Memory B cell (primary cell): ENCODE measurements around the gene JUN.

Experiments
- ATAC-seq: fragments of 150-1000 bp; cut with Tn5 transposase; 2 replicates; pipeline ENCODE4 v1.10.0; 2021; ENCODE audit warnings: low read depth, mild to moderate bottlenecking, moderate library complexity
- DNase-seq, 2 donors: peaks; one replicate each; pipeline ENCODE4 v3.0.0; 2022; ENCODE audit warnings: low spot score in 2 of 2
- H3K27ac Mint-ChIP-seq: one replicate; pipeline ENCODE4 v1.8.0; 2022; ENCODE audit warnings: mild to moderate bottlenecking, moderate library complexity, mixed read lengths
- H3K27me3 Mint-ChIP-seq: one replicate; pipeline ENCODE4 v1.8.0; 2022; ENCODE audit warnings: mixed read lengths
- H3K36me3 Mint-ChIP-seq: one replicate; pipeline ENCODE4 v1.8.0; 2022; ENCODE audit warnings: mild to moderate bottlenecking, mixed read lengths
- H3K4me1 Mint-ChIP-seq: one replicate; pipeline ENCODE4 v1.8.0; 2022; ENCODE audit warnings: mixed read lengths
- H3K4me3 Mint-ChIP-seq: one replicate; pipeline ENCODE4 v1.8.0; 2022; ENCODE audit warnings: mild to moderate bottlenecking, moderate library complexity, mixed read lengths
- H3K9me3 Mint-ChIP-seq: one replicate; pipeline ENCODE4 v1.8.0; 2022; ENCODE audit warnings: mixed read lengths

JUN gene

DNA sequence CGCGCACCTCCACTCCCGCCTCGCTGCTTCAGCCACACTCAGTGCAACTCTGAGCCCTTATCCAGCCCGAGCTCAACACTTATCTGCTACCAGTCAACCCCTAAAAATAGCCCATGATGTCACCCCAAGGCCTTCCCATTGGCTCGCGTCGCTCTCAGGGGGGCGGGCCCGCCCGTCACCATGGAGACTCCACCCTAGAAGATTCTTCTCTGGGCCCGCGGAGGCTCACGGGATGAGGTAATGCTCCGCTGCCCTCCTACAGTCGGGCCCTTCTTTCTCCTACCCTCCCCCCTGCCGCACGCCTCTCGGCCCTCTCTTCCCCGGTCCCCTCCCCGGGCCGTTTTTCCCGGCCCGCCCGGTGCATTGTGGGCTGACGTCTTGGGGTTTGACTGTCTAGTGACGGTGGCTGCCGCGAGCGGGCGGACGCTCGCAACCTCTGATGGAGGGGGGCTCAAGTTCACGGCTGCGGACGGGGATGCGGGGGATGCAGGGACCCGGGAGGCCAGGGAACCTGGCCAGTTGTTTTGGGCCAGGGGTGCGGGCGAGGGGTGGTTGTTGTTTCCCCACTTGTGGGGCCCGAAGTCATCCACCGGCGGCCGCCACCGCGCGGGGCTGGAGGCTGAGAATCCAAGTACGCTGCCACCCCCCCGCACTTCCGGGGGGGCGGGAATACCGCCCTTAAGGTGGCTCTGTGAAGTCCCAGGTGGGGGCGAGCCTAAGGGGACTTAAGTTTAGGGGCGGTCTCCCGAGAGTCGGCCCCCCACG, at the start of gene JUN:
Gene JUN (minus strand): TSS at position 55 of the 765 bp plus-strand sequence. CDS start 977 bp downstream, outside the sequence.
- Mint-ChIP-seq H3K4me3 (peak within 1 kb of the TSS; percentile 78), H3K27me3 (no peaks in the 10 kb centered on the region), H3K9me3 (peaks cover 6% of the 10 kb centered on the region), H3K36me3 (peaks cover 16% of the 10 kb centered on the region), H3K27ac (peak within 1 kb of the TSS; percentile 95), H3K4me1 (peaks cover 8% of the 10 kb centered on the region)
- peak; percentile 98 to 99 for DNase-seq
- ATAC-seq = peak; percentile 67

DNA sequence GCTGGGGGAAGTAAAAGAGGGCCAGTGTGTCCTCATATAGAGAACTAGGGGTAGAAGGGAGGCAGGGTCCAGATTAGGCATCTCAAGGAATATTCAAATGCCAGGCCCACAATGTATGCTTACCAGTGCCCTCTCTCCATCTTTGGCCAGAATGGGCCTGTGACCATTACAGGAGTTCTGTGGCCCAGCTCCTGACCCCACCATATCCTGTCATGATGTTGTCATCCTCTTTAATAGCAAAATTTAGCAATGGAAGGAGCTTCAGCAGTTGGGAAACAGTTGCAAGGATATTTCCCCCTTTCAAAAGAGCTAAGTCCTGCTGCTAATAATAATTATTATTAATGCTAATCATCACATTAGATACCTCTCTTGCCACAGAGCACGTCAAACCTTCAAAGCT, 49.3 kb upstream of the JUN start:
- Mint-ChIP-seq H3K36me3 (peaks cover 3% of the 10 kb centered on the region), H3K27ac (no peak overlapping the region), H3K4me3 (no peak overlapping the region), H3K4me1 (no peaks in the 10 kb centered on the region), H3K9me3 (peaks cover 2% of the 10 kb centered on the region), H3K27me3 (no peaks in the 10 kb centered on the region)
- DNase-seq = no peak
- no peak for ATAC-seq

DNA sequence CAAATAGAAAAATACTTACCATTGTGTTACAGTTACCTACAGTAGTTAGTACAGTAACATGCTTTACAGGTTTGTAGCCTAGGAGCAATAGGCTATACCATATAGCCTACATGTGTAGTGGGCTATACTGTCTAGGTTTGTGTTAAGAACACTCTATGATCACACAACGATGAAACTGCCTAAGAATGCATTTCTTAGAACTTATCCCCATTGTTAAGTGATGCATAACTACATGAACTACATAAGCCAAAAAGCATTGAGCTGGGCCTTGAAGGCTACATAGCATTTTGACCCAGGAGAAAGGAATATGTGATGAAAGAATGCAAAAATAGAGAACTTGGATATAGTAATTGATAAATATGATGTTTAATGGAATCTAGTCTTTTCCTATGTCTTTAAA, 46.4 kb upstream of the JUN start:
- ATAC-seq (no peak), DNase-seq (no peak)
- Mint-ChIP-seq H3K4me3 (no peak overlapping the region), H3K36me3 (peaks cover 12% of the 10 kb centered on the region), H3K4me1 (no peaks in the 10 kb centered on the region), H3K27me3 (no peaks in the 10 kb centered on the region), H3K27ac (no peak overlapping the region), H3K9me3 (peaks cover 8% of the 10 kb centered on the region)

DNA sequence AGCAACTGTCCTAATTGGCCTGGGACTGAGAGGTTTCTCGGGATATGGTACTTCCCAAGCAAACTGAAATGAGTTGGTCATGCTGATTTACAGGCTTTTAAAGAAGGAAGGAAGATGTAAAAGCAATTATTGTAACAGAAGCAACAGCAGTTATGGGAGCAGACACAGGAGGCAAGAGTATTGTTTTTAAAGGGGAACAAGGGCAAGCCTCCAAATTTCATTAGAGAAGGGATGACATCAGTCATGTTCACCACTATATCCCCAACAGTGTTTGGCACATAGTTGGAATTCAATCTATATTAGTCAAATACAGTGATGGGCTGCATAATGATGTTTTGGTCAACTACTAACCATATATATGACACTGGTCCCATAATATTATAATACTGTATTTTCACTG, 46.0 kb upstream of the JUN start:
- H3K4me3 Mint-ChIP-seq = no peak overlapping the region
- no peaks in the 10 kb centered on the region for H3K27me3 Mint-ChIP-seq
- no peaks in the 10 kb centered on the region for H3K4me1 Mint-ChIP-seq
- peaks cover 8% of the 10 kb centered on the region for H3K9me3 Mint-ChIP-seq
- peaks cover 12% of the 10 kb centered on the region for H3K36me3 Mint-ChIP-seq
- no peak for DNase-seq
- H3K27ac Mint-ChIP-seq = no peak overlapping the region
- ATAC-seq = no peak

DNA sequence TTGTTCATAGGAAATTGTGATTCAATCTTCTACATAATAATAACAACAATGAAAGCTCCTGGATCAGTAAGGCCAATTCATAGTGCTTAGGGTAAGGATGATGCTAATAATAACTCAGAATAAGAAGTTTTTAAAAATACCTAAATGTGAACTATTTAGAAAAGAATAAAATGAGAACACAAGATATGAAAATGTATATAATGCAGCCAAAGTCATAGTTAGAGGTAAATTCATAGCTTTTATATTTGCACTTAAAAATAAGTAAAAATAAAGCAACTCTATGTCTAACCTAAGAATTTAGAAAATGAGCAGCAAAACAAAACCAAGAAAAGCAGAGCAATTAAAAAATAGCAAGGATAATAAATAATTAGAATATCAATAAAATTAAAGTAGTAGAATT, 43.5 kb upstream of the JUN start:
- Mint-ChIP-seq H3K9me3 (peaks cover 8% of the 10 kb centered on the region), H3K27ac (no peak overlapping the region), H3K27me3 (peaks cover 1% of the 10 kb centered on the region), H3K4me1 (no peaks in the 10 kb centered on the region), H3K4me3 (no peak overlapping the region), H3K36me3 (peaks cover 12% of the 10 kb centered on the region)
- ATAC-seq = no peak
- DNase-seq = no peak

DNA sequence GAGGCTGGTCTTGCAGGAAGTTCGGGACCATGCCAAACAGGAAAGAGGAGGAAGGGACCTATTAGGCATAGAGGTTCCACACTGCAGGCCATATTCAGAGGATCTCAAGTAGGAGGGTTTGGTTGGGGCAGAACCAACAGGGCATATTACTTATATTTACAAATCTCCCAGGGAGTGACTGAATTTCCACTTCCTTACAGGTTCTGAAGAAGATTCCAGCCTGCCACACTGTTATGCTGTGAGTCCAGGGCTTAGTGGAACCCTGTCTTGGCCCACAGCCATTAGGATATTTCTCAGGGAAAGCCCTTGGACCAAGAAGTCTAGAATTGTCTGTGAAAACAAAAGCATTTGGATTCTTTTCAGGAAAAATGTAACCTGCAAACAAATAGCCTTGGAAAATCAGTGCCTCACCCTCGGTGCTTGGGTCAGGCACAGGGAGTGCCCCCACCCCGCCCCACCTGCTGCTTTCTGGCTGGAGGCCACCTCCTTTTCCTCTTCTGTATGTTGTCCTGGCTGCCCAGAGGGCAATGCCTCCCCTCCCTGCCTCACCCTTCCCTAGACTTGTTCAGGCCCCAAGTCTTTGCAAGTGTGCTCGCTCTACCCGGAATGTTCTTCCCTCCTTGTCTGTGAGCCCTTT, 41.0 kb upstream of the JUN start:
- no peak for ATAC-seq
- Mint-ChIP-seq H3K9me3 (peaks cover 8% of the 10 kb centered on the region), H3K27ac (no peak overlapping the region), H3K4me3 (no peak overlapping the region), H3K27me3 (peaks cover 1% of the 10 kb centered on the region), H3K4me1 (no peaks in the 10 kb centered on the region), H3K36me3 (peaks cover 12% of the 10 kb centered on the region)
- no peak for DNase-seq

DNA sequence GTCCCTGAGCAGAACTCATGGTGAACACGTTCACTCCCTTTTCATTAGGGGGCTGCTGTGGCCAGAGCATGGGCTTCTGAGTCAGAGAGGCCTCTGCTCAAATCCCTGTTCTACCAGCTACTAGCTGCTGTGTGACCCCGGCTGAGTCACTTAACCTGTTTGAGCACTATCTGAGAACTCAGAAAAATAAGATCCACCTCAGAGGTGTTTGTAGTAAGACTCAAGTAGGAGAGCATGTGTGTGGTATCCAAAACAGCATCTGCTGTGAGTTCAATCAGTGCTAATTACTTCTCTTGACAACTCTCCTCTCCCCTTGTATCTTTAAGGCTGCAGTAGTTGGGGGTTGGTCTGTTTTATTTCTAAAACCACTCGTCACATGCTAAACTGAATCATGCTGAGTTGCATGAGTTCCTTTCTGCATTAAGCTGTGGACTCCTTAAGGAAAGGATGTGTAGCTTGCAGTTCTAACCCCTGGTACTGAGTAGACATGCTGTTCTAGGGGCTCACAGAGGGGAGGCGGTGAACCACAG, 39.7 kb upstream of the JUN start:
- Mint-ChIP-seq H3K4me3 (no peak overlapping the region), H3K9me3 (peaks cover 7% of the 10 kb centered on the region), H3K27ac (no peak overlapping the region), H3K4me1 (no peaks in the 10 kb centered on the region), H3K36me3 (peaks cover 11% of the 10 kb centered on the region), H3K27me3 (peaks cover 1% of the 10 kb centered on the region)
- no peak for ATAC-seq
- no peak for DNase-seq

DNA sequence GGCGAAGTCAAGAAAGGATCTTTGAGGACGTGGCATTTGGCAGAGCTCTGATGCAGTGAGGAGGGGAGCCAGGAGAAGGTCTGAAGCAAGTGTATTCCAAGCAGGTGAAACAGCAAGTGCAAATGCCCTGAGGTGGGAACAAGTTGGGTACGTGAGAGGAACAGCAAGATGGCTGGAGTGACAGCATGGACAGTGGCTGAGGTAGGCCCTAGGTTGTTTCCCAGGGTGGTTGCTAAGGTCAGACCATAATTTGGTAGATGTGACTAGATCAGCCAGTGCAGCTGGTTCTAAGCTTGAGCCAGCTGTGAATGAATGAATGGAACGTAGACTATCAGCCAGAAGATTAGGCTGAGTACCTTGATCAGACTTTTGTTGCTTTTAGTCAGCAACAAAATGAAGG, 37.5 kb upstream of the JUN start:
- H3K27ac Mint-ChIP-seq = no peak overlapping the region
- H3K27me3 Mint-ChIP-seq = peaks cover 1% of the 10 kb centered on the region
- no peak overlapping the region for H3K4me3 Mint-ChIP-seq
- DNase-seq (no peak), ATAC-seq (no peak)
- no peaks in the 10 kb centered on the region for H3K9me3 Mint-ChIP-seq
- H3K36me3 Mint-ChIP-seq = no peaks in the 10 kb centered on the region
- peaks cover 5% of the 10 kb centered on the region for H3K4me1 Mint-ChIP-seq

DNA sequence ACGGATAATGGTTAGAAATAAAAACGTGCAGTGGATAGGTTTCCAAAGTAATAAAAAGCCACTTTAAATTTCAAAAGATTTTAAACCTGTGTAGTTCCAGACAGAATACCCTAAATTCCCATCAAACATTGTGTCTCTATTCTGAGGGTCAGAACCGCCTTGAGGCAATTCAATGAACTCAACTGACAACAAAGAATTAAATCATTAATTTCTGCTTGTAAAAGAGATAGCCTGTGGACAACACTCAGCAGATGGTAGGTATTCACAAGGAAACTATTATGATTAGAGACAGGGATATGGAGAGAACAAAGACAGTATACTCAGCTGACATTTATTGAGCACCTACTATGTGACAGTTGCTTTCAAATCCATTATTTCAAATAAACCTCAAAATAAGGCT, 35.1 kb upstream of the JUN start:
- Mint-ChIP-seq H3K27me3 (peaks cover 1% of the 10 kb centered on the region), H3K4me1 (peaks cover 10% of the 10 kb centered on the region), H3K36me3 (no peaks in the 10 kb centered on the region), H3K9me3 (no peaks in the 10 kb centered on the region), H3K27ac (no peak overlapping the region), H3K4me3 (no peak overlapping the region)
- ATAC-seq (no peak), DNase-seq (no peak)

DNA sequence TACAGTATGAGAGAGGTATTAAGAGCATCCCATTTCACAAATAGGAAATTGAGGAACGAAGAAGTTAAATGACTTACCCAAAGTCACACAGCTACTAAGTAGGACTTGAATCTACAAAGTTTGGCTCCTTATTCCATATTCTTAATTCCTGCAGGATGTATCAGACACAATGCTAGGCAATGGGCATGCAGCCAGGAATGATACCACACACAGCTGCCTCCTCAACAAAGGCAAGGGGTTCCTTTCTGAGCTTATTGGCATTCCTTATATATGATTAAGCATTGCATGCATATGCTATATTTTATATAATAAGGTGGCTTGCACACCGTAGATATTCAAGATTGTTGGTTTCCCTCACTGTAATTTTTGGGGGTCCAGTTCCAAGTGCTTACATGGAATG, 34.2 kb upstream of the JUN start:
- Mint-ChIP-seq H3K36me3 (no peaks in the 10 kb centered on the region), H3K27ac (no peak overlapping the region), H3K27me3 (peaks cover 1% of the 10 kb centered on the region), H3K4me3 (no peak overlapping the region), H3K9me3 (no peaks in the 10 kb centered on the region), H3K4me1 (peaks cover 16% of the 10 kb centered on the region)
- ATAC-seq (no peak), DNase-seq (no peak)

DNA sequence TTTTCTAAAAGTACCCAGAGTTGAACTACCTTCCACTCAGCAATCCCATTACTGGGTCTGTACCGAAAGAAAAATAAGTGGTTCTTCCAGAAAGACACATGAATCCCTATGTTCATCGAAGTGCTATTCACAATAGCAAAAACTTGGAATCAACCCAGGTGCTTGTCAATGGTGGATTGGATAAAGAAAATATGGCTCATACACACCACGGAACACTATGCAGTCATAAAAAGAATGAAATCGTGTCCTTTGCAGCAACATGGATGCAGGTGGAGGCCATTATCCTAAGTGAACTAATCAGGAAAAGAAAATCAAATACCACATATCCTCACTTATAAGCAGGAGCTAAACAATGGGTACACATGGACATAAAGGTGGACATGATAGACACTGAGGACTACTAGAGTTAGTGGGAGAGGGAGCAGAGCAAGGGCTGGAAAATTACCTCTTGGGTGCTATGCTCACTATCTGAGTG, 32.9 kb upstream of the JUN start:
- peaks cover 26% of the 10 kb centered on the region for H3K4me1 Mint-ChIP-seq

DNA sequence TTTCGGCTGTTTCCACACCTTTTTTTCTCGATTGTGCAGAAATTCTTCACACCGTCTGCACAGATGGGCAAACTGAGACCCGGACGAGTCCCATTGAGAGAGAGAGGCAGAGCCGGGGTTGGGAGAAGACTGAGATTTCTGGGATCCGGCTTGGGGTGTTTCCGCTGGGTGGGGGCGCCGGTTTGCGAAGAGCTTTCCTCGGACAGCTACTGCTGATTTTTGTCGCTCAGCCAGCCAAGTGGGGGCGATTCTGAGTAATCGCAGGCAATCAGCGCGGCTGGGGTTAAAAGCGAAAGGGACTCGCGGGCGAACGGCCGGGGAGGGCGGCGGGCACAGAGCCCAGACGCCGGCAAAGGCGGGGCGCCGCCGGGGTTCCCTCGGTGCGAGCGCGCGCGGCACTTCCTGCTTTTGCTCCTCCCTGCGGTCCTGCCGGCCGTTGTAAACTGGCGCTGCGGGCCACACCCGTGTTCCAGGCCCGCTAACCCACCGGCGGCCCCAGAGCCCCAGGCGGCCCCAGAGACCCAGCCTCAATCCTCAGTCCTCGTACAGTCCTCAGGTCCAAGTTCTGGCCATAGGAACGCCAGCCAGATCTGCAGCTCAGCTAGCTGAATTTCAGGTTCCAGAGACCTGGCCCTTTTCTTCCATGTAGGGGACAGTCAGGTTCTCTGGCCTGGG, 32.4 kb upstream of the JUN start:
- Mint-ChIP-seq H3K4me3 (peak overlapping the region; percentile 91), H3K36me3 (no peaks in the 10 kb centered on the region), H3K9me3 (no peaks in the 10 kb centered on the region), H3K27me3 (no peaks in the 10 kb centered on the region), H3K27ac (peak overlapping the region; percentile 90), H3K4me1 (peaks cover 26% of the 10 kb centered on the region)
- DNase-seq = peak; percentile 73 to 80
- peak; percentile 84 for ATAC-seq

More for the DNA sequence above, 32.9 kb upstream of the JUN start:
- no peak for DNase-seq
- Mint-ChIP-seq H3K4me3 (peak overlapping the region; percentile 91), H3K36me3 (no peaks in the 10 kb centered on the region), H3K27ac (peak overlapping the region; percentile 90), H3K9me3 (no peaks in the 10 kb centered on the region), H3K27me3 (no peaks in the 10 kb centered on the region)
- ATAC-seq = no peak

DNA sequence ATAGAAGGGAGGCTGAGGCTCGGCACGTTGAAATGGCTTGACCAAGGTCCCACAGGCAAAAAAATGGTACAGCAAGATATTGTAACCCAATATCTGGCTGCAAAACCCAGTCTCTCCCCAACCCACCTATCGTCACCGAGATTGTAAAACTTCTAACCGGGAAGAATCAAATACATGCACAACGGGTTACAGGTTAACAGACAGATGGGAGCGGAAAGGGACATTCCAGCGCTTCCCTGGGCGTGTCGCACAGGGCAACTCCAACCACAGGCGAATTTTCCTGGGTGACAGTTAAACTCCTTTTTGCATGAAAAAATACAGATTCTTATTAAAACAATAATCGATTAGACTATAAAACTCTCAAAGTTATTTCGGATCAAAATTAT, 31.8 kb upstream of the JUN start:
- DNase-seq (no peak), ATAC-seq (no peak)
- Mint-ChIP-seq H3K4me1 (peaks cover 26% of the 10 kb centered on the region), H3K27ac (peak overlapping the region; percentile 90), H3K27me3 (no peaks in the 10 kb centered on the region), H3K36me3 (no peaks in the 10 kb centered on the region), H3K4me3 (peak overlapping the region; percentile 91), H3K9me3 (no peaks in the 10 kb centered on the region)

DNA sequence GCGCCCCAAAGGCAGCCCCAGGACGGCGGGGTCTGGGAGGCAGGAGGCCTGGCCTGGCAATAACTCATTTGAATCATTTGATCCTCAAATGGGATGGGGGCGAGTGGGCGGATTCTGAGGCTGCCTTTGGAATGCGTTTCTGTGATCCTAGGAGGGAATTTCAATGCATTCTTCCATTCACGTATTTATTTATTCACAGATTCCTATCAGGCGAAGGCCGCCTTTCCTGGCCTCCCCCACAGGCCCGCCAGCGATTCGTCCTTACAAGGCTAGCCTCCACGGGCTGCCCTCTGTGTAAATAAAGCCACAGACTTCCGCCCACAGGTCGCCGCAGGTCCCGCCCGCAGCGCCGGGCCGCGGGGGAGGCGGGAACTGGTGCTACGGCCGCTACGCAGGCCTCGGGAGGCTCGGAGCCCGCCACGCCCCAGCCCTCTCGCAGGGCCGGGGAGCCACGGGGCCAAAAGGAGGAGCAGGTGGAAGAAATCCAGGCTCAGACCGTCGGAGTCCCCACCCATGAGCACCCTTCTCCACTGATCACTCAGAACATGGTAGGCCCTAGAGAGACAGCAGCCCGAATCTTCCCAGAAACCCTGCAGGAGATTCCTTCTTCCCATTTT, 31.3 kb upstream of the JUN start:
- Mint-ChIP-seq H3K9me3 (no peaks in the 10 kb centered on the region), H3K36me3 (no peaks in the 10 kb centered on the region), H3K27me3 (no peaks in the 10 kb centered on the region), H3K27ac (peak overlapping the region; percentile 90), H3K4me3 (peak overlapping the region; percentile 91), H3K4me1 (peaks cover 26% of the 10 kb centered on the region)
- ATAC-seq = peak; percentile 37
- DNase-seq = peak; percentile 26 to 34
